Ovary (tissue), 9 donors: ENCODE results near the gene CDC14A. TPM values are rescaled to one million over a fixed set of nuclear protein-coding genes. Genes with fewer than 3 reads are reported as not detected.

ENCODE experiments used
- DNase-seq, 5 donors: peaks; one replicate each; pipeline ENCODE4 v3.0.0-alpha.2; 2019 to 2020
- H3K27ac ChIP-seq, 2 donors: fragments of 200-600 bp; one replicate each; pipeline versions ENCODE4 v1.5.1 to v1.8.0; 2019 to 2022
- H3K27me3 ChIP-seq: fragments of 200-600 bp; one replicate; pipeline ENCODE4 v1.8.0; 2022
- H3K36me3 ChIP-seq: fragments of 200-600 bp; sonication (generic); one replicate; pipeline ENCODE4 v1.5.1; 2019
- H3K4me1 ChIP-seq: one replicate; pipeline ENCODE4 v1.8.1; 2013; ENCODE audit warnings: mild to moderate bottlenecking, moderate library complexity; ENCODE audit not compliant: insufficient read depth
- H3K4me3 ChIP-seq: fragments of 200-600 bp; sonication (generic); one replicate; pipeline ENCODE4 v1.5.1; 2017
- H3K9me3 ChIP-seq, 2 donors: fragments of 200-600 bp in 1 of 2; sonication (generic) in 1 of 2; one replicate each; pipeline versions ENCODE4 v1.5.1 to v1.8.1; 2013 to 2019; ENCODE audit warnings: mild to moderate bottlenecking in 1 of 2, moderate library complexity in 1 of 2
- CTCF ChIP-seq, 3 donors: fragments of 450-650 bp in 2 of 3; fragments of 200-600 bp in 1 of 3; IDR thresholded peaks; one replicate each; pipeline versions ENCODE4 v1.5.1 to v1.8.0; 2016 to 2022; ENCODE audit warnings: antibody characterized with exemption in 3 of 3, mild to moderate bottlenecking in 1 of 3
- EP300 ChIP-seq: sonication (generic); formaldehyde crosslinking; IDR thresholded peaks from one replicate; pipeline ENCODE4 v1.6.1; 2017; ENCODE audit warnings: antibody characterized with exemption
- POLR2A ChIP-seq: fragments of 450-650 bp; IDR thresholded peaks from one replicate; pipeline ENCODE4 v1.6.1; 2017; ENCODE audit warnings: antibody characterized with exemption, mild to moderate bottlenecking, moderate library complexity
- WGBS, 3 donors: extraction: QIAGEN DNeasy Blood & Tissue Kit in 1 of 3; methylation state at CpG; one replicate each; pipeline versions ENCODE4 v1.1.5 to v1.1.7; 2013 to 2017; 5-methylcytosine and 5-hydroxymethylcytosine counted together
- intact Hi-C, 4 donors: fragments of 100-400 bp; cut with DNase I; formaldehyde crosslinking; loops; one replicate each; pipeline versions ENCODE4 v1.11.0 to v1.15.1; 2022 to 2023
- polyA plus RNA-seq, 2 donors: library from polyadenylated mRNA; stranded (reverse); fragments of 200-250 nt in 1 of 2; fragments of 350-450 nt in 1 of 2; fragmentation: Illumina TruSeq in 1 of 2; extraction: RNeasy Lipid Tissue Mini Kit (QIAGEN cat#74804) in 1 of 2; gene quantifications; one replicate each; pipeline ENCODE4 v1.2.3, GENCODE V29; 2013 to 2014
- total RNA-seq, 7 donors: library from RNA; depleted of rRNA in 2 of 7; stranded (reverse); fragments of >200 nt in 2 of 7; fragmentation: NEBNext Ultra II Directional in 3 of 7; extraction: Animal tissue kit (Norgen Biotek cat#: 25700) in 3 of 7; gene quantifications; one replicate each; pipeline versions ENCODE4 v1.1.0 to v1.2.4, GENCODE V29; 2016 to 2023
- donor health status: DM: no; HTN: no; CAD: no; lungs with moderate emphysema.
- donor health status: DM: no; HTN: no; CAD: no.
- donor health status: Bipolar disorder and iron deficiency.
- donor health status: DM: yes; HTN: yes; CAD: no.
- donor health status: DM: no; HTN: no; CAD: no.
- donor health status: DM: yes; HTN: yes; CAD: no.

CDC14A gene
- total and polyA plus RNA-seq, 9 donors = 4.6 to 47.4 (median 8.6) TPM

- TF ChIP-seq CTCF (IDR thresholded peaks at IDR 0.05) = no peak
- TF ChIP-seq POLR2A = no peak
- TF ChIP-seq EP300 = no peak
- intact Hi-C loops = no loop called here
- Histone ChIP-seq H3K36me3 (no peaks in the 10 kb centered on the region), H3K4me3 (no peak overlapping the region), H3K27me3 (no peaks in the 10 kb centered on the region), H3K4me1 (no peaks in the 10 kb centered on the region), H3K9me3 (no peaks in the 10 kb centered on the region), H3K27ac (no peak overlapping the region)
- DNase-seq = no peak
- WGBS, 3 donors = 82 to 88% (median 88%) methylated on average over 2 of the region's 2 CpGs
These were observed 5.9 kb upstream of the CDC14A start for GRCh38 chr1:100346387-100346786.

GRCh38 chr1:100347009-100347966 is 5.0 kb upstream of the CDC14A start:
- TF ChIP-seq EP300 = no peak
- no peak for TF ChIP-seq POLR2A
- no peak for TF ChIP-seq CTCF (IDR thresholded peaks at IDR 0.05)
- 63 to 68% (median 63%) methylated on average over 5 of the region's 5 CpGs for WGBS, 3 donors
- Histone ChIP-seq H3K36me3 (no peaks in the 10 kb centered on the region), H3K9me3 (no peaks in the 10 kb centered on the region), H3K4me3 (no peak overlapping the region), H3K27me3 (no peaks in the 10 kb centered on the region), H3K4me1 (no peaks in the 10 kb centered on the region), H3K27ac (no peak overlapping the region)
- no peak for DNase-seq
- intact Hi-C loops = no loop called here

- H3K4me1 ChIP-seq = no peaks in the 10 kb centered on the region
- no peaks in the 10 kb centered on the region for H3K27me3 ChIP-seq
- no peaks in the 10 kb centered on the region for H3K36me3 ChIP-seq
- no peak overlapping the region for H3K27ac ChIP-seq
- TF ChIP-seq EP300 (no peak), CTCF (IDR thresholded peaks at IDR 0.05) (no peak), POLR2A (no peak)
- intact Hi-C loops = no loop called here
- H3K9me3 ChIP-seq = no peaks in the 10 kb centered on the region
- H3K4me3 ChIP-seq = no peak overlapping the region
- no peak for DNase-seq
- 94 to 95% (median 95%) methylated on average over 9 of the region's 9 CpGs for WGBS, 3 donors
These were observed 3.7 kb upstream of the CDC14A start for GRCh38 chr1:100348549-100349144.

GRCh38 chr1:100349246-100349645 is 3.1 kb upstream of the CDC14A start:
- no peak overlapping the region for H3K27ac ChIP-seq
- WGBS, 3 donors = 85 to 87% (median 85%) methylated on average over 4 of the region's 4 CpGs
- DNase-seq = no peak
- no peaks in the 10 kb centered on the region for H3K27me3 ChIP-seq
- no peaks in the 10 kb centered on the region for H3K9me3 ChIP-seq
- intact Hi-C loops = no loop called here
- no peaks in the 10 kb centered on the region for H3K4me1 ChIP-seq
- no peak overlapping the region for H3K4me3 ChIP-seq
- TF ChIP-seq EP300 (no peak), CTCF (IDR thresholded peaks at IDR 0.05) (no peak), POLR2A (no peak)
- no peaks in the 10 kb centered on the region for H3K36me3 ChIP-seq
